PFSK-1 (cell line): ENCODE data around the gene PPM1M.

Experiments used
- POLR2AphosphoS5 ChIP-seq: IDR thresholded peaks from 2 replicates; pipeline ENCODE4 v1.6.1; 2012; ENCODE audit warnings: low read depth, mild to moderate bottlenecking, control low read depth, low read length, moderate library complexity
- TAF1 ChIP-seq: IDR thresholded peaks from 2 replicates; pipeline ENCODE4 v1.6.1; 2012; ENCODE audit warnings: low read length, control low read depth, borderline replicate concordance; ENCODE audit not compliant: insufficient read depth

DNA sequence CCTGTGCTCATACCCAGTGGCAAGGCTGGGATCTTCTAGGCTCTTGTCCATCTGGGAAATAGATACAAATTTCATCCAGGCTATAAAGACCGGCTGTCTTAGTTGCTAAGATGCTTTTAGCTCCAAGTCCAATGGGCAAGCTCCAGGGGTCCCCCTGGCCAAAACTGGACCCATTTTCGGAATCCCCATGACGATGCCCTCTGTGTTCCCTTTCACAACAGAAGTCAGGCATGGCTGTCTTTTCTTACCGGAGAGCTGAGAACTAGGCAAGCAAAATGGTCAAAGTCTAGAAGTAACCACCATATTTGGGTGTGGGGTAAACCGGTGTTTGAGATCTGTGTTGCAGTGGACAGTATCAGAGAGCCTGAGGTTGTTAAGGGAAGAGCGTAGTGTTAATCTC is 43.1 kb downstream of the PPM1M start:
- no peak for TF ChIP-seq POLR2AphosphoS5
- TF ChIP-seq TAF1: no peak
